Duodenal mucosa (tissue), 2 donors: ENCODE data around the gene TMEM145.

Source experiments
- H3K27ac ChIP-seq: one replicate; pipeline ENCODE4 v1.7.0; 2013; ENCODE audit warnings: low read depth, low read length
- H3K27me3 ChIP-seq, 2 donors: one replicate each; pipeline ENCODE4 v1.7.0; 2013; ENCODE audit warnings: low read length in 2 of 2, control low read depth in 1 of 2; ENCODE audit not compliant: insufficient read depth in 2 of 2, control insufficient read depth in 1 of 2
- H3K36me3 ChIP-seq, 2 donors: one replicate each; pipeline ENCODE4 v1.7.0; 2013; ENCODE audit warnings: low read length in 2 of 2, control low read depth in 1 of 2; ENCODE audit not compliant: insufficient read depth in 2 of 2, control insufficient read depth in 1 of 2
- H3K4me1 ChIP-seq, 2 donors: one replicate each; pipeline ENCODE4 v1.7.0; 2013; ENCODE audit warnings: low read length in 2 of 2, control low read depth in 1 of 2; ENCODE audit not compliant: insufficient read depth in 2 of 2, control insufficient read depth in 1 of 2
- H3K4me3 ChIP-seq, 2 donors: one replicate each; pipeline ENCODE4 v1.7.0; 2013; ENCODE audit warnings: low read length in 2 of 2, low read depth in 1 of 2
- H3K9ac ChIP-seq, 2 donors: one replicate each; pipeline ENCODE4 v1.7.0; 2013; ENCODE audit warnings: low read length in 2 of 2, low read depth in 1 of 2
- H3K9me3 ChIP-seq, 2 donors: one replicate each; pipeline ENCODE4 v1.7.0; 2013; ENCODE audit warnings: low read length in 2 of 2, control low read depth in 1 of 2; ENCODE audit not compliant: control insufficient read depth in 1 of 2

The TMEM145 gene

GRCh38 chr19:42288881-42289555 is 24.1 kb upstream of the TMEM145 start:
- Histone ChIP-seq H3K27ac (no peak overlapping the region), H3K9me3 (no peaks in the 10 kb centered on the region), H3K9ac (no peak overlapping the region), H3K4me3 (no peak overlapping the region), H3K4me1 (peaks cover 23 to 24% of the 10 kb centered on the region in 2 donors), H3K36me3 (peaks cover 35 to 68% of the 10 kb centered on the region in 2 donors), H3K27me3 (no peaks in the 10 kb centered on the region)

GRCh38 chr19:42289556-42290041 is 23.5 kb upstream of the TMEM145 start:
- Histone ChIP-seq H3K9ac (no peak overlapping the region), H3K4me1 (peaks cover 22 to 24% of the 10 kb centered on the region in 2 donors), H3K36me3 (peaks cover 35 to 74% of the 10 kb centered on the region in 2 donors)

GRCh38 chr19:42290136-42290522 is 23.0 kb upstream of the TMEM145 start:
- peaks cover 17 to 20% of the 10 kb centered on the region in 2 donors for H3K4me1 ChIP-seq
- H3K36me3 ChIP-seq, result peaks cover 35 to 76% of the 10 kb centered on the region in 2 donors

More at GRCh38 chr19:42289556-42290041, 23.5 kb upstream of the TMEM145 start:
- H3K27ac ChIP-seq, result no peak overlapping the region
- H3K27me3 ChIP-seq, result no peaks in the 10 kb centered on the region
- H3K4me3 ChIP-seq, result no peak overlapping the region
- H3K9me3 ChIP-seq, result no peaks in the 10 kb centered on the region

GRCh38 chr19:42290523-42291434 is 22.3 kb upstream of the TMEM145 start:
- Histone ChIP-seq H3K4me1 (peaks cover 10 to 13% of the 10 kb centered on the region in 2 donors), H3K4me3 (no peak overlapping the region), H3K9me3 (no peaks in the 10 kb centered on the region), H3K36me3 (peaks cover 35 to 76% of the 10 kb centered on the region in 2 donors), H3K27me3 (no peaks in the 10 kb centered on the region), H3K9ac (no peak overlapping the region), H3K27ac (no peak overlapping the region)

More at GRCh38 chr19:42290136-42290522, 23.0 kb upstream of the TMEM145 start:
- H3K27ac ChIP-seq, result no peak overlapping the region
- no peaks in the 10 kb centered on the region for H3K27me3 ChIP-seq
- H3K9ac ChIP-seq, result no peak overlapping the region
- H3K4me3 ChIP-seq, result no peak overlapping the region
- no peaks in the 10 kb centered on the region for H3K9me3 ChIP-seq

GRCh38 chr19:42291435-42291810 is 21.7 kb upstream of the TMEM145 start:
- H3K27ac ChIP-seq, result no peak overlapping the region
- H3K4me1 ChIP-seq, result peaks cover 5 to 8% of the 10 kb centered on the region in 2 donors
- no peak overlapping the region for H3K4me3 ChIP-seq
- H3K9ac ChIP-seq, result no peak overlapping the region
- no peaks in the 10 kb centered on the region for H3K9me3 ChIP-seq
- H3K27me3 ChIP-seq, result no peaks in the 10 kb centered on the region
- peaks cover 35 to 76% of the 10 kb centered on the region in 2 donors for H3K36me3 ChIP-seq

- Histone ChIP-seq H3K27ac (no peak overlapping the region), H3K27me3 (no peaks in the 10 kb centered on the region), H3K4me1 (peaks cover 5 to 8% of the 10 kb centered on the region in 2 donors), H3K4me3 (no peak overlapping the region), H3K9ac (no peak overlapping the region), H3K9me3 (no peaks in the 10 kb centered on the region), H3K36me3 (peaks cover 34 to 69% of the 10 kb centered on the region in 2 donors)
Observed at GRCh38 chr19:42292042-42292960, 20.8 kb upstream of the TMEM145 start.

- Histone ChIP-seq H3K9me3 (no peaks in the 10 kb centered on the region), H3K36me3 (peaks cover 28 to 63% of the 10 kb centered on the region in 2 donors), H3K27ac (no peak overlapping the region), H3K27me3 (no peaks in the 10 kb centered on the region), H3K9ac (no peak overlapping the region), H3K4me3 (no peak overlapping the region), H3K4me1 (peaks cover 5 to 8% of the 10 kb centered on the region in 2 donors)
Observed at GRCh38 chr19:42292963-42293362, 20.1 kb upstream of the TMEM145 start.

GRCh38 chr19:42293540-42293939 is 19.6 kb upstream of the TMEM145 start:
- Histone ChIP-seq H3K36me3 (peaks cover 22 to 57% of the 10 kb centered on the region in 2 donors), H3K9ac (no peak overlapping the region), H3K27me3 (no peaks in the 10 kb centered on the region), H3K4me1 (peaks cover 5 to 8% of the 10 kb centered on the region in 2 donors), H3K27ac (no peak overlapping the region), H3K9me3 (no peaks in the 10 kb centered on the region), H3K4me3 (no peak overlapping the region)

GRCh38 chr19:42293948-42294347 is 19.2 kb upstream of the TMEM145 start:
- no peaks in the 10 kb centered on the region for H3K27me3 ChIP-seq
- H3K36me3 ChIP-seq, result peaks cover 18 to 53% of the 10 kb centered on the region in 2 donors
- no peaks in the 10 kb centered on the region for H3K9me3 ChIP-seq
- no peak overlapping the region for H3K27ac ChIP-seq
- no peak overlapping the region for H3K9ac ChIP-seq
- no peak overlapping the region for H3K4me3 ChIP-seq
- H3K4me1 ChIP-seq, result peaks cover 5 to 8% of the 10 kb centered on the region in 2 donors
